Measurements from ENCODE around the gene PRR5. TPM values are rescaled to one million over a fixed set of nuclear protein-coding genes. Genes with fewer than 3 reads are reported as not detected.
A peak's percentile ranks its signal among the peaks of the same experiment; 100 is the strongest.

The PRR5 gene
- total and polyA plus RNA-seq, 4 donors: 11.5 to 49.1 (median 19.3) TPM

GRCh38 chr22:44752285-44753188, 50.5 kb downstream of the PRR5 start, which contains the start of gene ARHGAP8:
Gene ARHGAP8, plus strand, starts transcription at chr22:44752575. Its CDS starts 33,953 bp downstream, at chr22:44786528.
- peak within 1 kb of the TSS in 1 of 2 donors; percentile 46 for H3K27ac ChIP-seq (ENCODE audit: low read depth in 1 of 2, low read length in 2 of 2)
- peaks cover 0 to 8% (median 2%) of the 10 kb centered on the region in 4 donors for H3K4me1 ChIP-seq (ENCODE audit: control insufficient read depth in 4 of 4, insufficient read depth in 4 of 4, low read length in 3 of 4)
- H3K9ac ChIP-seq (ENCODE audit: low read depth in 1 of 2, low read length in 2 of 2): no peak within 1 kb of the TSS
- 6% methylated on average over 78 of the region's 78 CpGs for WGBS
- H3K9me3 ChIP-seq (ENCODE audit: control insufficient read depth in 4 of 4, low read length in 3 of 4): no peaks in the 10 kb centered on the region
- no peak for TF ChIP-seq SP1 (IDR thresholded peaks at IDR 0.05)
- no peak for TF ChIP-seq MAX (IDR thresholded peaks at IDR 0.05)
- no peak for TF ChIP-seq ATF3 (IDR thresholded peaks at IDR 0.05)
- TF ChIP-seq HNF4A (conservative IDR thresholded peaks at IDR 0.05): peak in 1 of 2 donors; percentile 13
- no peak for TF ChIP-seq FOXA1 (IDR thresholded peaks at IDR 0.05)
- TF ChIP-seq FOXA2 (IDR thresholded peaks at IDR 0.05): no peak
- no peaks in the 10 kb centered on the region for H3K36me3 ChIP-seq (ENCODE audit: control insufficient read depth in 4 of 4, insufficient read depth in 3 of 4, low read depth in 1 of 4, low read length in 3 of 4)
- peaks cover 0 to 3% (median 0%) of the 10 kb centered on the region in 4 donors for H3K27me3 ChIP-seq (ENCODE audit: control insufficient read depth in 4 of 4, insufficient read depth in 4 of 4, low read length in 3 of 4)
- no peak for DNase-seq (ENCODE audit: low spot score)
- peak within 1 kb of the TSS in 1 of 3 donors; percentile 68 for H3K4me3 ChIP-seq (ENCODE audit: low read depth in 1 of 3, low read length in 3 of 3)

- Histone ChIP-seq H3K4me3 (ENCODE audit: low read depth in 1 of 3, low read length in 3 of 3) (peak overlapping the region in 1 of 3 donors; percentile 68), H3K27ac (ENCODE audit: low read depth in 1 of 2, low read length in 2 of 2) (peak overlapping the region in 1 of 2 donors; percentile 46), H3K4me1 (ENCODE audit: control insufficient read depth in 4 of 4, insufficient read depth in 4 of 4, low read length in 3 of 4) (peaks cover 0 to 5% (median 2%) of the 10 kb centered on the region in 4 donors), H3K36me3 (ENCODE audit: control insufficient read depth in 4 of 4, insufficient read depth in 3 of 4, low read depth in 1 of 4, low read length in 3 of 4) (no peaks in the 10 kb centered on the region), H3K9me3 (ENCODE audit: control insufficient read depth in 4 of 4, low read length in 3 of 4) (no peaks in the 10 kb centered on the region), H3K9ac (ENCODE audit: low read depth in 1 of 2, low read length in 2 of 2) (no peak overlapping the region), H3K27me3 (ENCODE audit: control insufficient read depth in 4 of 4, insufficient read depth in 4 of 4, low read length in 3 of 4) (peaks cover 0 to 3% (median 0%) of the 10 kb centered on the region in 4 donors)
- DNase-seq (ENCODE audit: low spot score): no peak
- no peak for TF ChIP-seq TAF1 (conservative IDR thresholded peaks at IDR 0.05)
- 36% methylated on average over 29 of the region's 29 CpGs for WGBS
Measured at GRCh38 chr22:44753189-44754042, 51.4 kb downstream of the PRR5 start.

GRCh38 chr22:44754998-44755397, 53.0 kb downstream of the PRR5 start:
- Histone ChIP-seq H3K27me3 (ENCODE audit: control insufficient read depth in 4 of 4, insufficient read depth in 4 of 4, low read length in 3 of 4) (peaks cover 0 to 3% (median 0%) of the 10 kb centered on the region in 4 donors), H3K27ac (ENCODE audit: low read depth in 1 of 2, low read length in 2 of 2) (no peak overlapping the region), H3K36me3 (ENCODE audit: control insufficient read depth in 4 of 4, insufficient read depth in 3 of 4, low read depth in 1 of 4, low read length in 3 of 4) (no peaks in the 10 kb centered on the region), H3K4me3 (ENCODE audit: low read depth in 1 of 3, low read length in 3 of 3) (no peak overlapping the region), H3K9me3 (ENCODE audit: control insufficient read depth in 4 of 4, low read length in 3 of 4) (no peaks in the 10 kb centered on the region), H3K9ac (ENCODE audit: low read depth in 1 of 2, low read length in 2 of 2) (no peak overlapping the region), H3K4me1 (ENCODE audit: control insufficient read depth in 4 of 4, insufficient read depth in 4 of 4, low read length in 3 of 4) (peaks cover 0 to 4% (median 1%) of the 10 kb centered on the region in 4 donors)
- 52% methylated on average over 7 of the region's 7 CpGs for WGBS
- no peak for DNase-seq (ENCODE audit: low spot score)
- TF ChIP-seq JUND (IDR thresholded peaks at IDR 0.05): no peak
- TF ChIP-seq GABPA (IDR thresholded peaks at IDR 0.05 in 1 of 2, conservative IDR thresholded peaks at IDR 0.05 in 1 of 2): no peak
- TF ChIP-seq FOXA2 (IDR thresholded peaks at IDR 0.05): no peak
- no peak for TF ChIP-seq SP1 (IDR thresholded peaks at IDR 0.05)
- TF ChIP-seq ZBTB33 (IDR thresholded peaks at IDR 0.05): no peak
- no peak for TF ChIP-seq NR2F2 (IDR thresholded peaks at IDR 0.05)
- no peak for TF ChIP-seq CTCF (IDR thresholded peaks at IDR 0.05; ENCODE audit: low read depth, low read length, missing input control)
- no peak for TF ChIP-seq MAX (IDR thresholded peaks at IDR 0.05)
- no peak for TF ChIP-seq ATF3 (IDR thresholded peaks at IDR 0.05)
- TF ChIP-seq TAF1 (conservative IDR thresholded peaks at IDR 0.05): no peak
- TF ChIP-seq RAD21 (IDR thresholded peaks at IDR 0.05): no peak
- TF ChIP-seq FOXA1 (IDR thresholded peaks at IDR 0.05): no peak
- TF ChIP-seq REST (IDR thresholded peaks at IDR 0.05): no peak
- TF ChIP-seq HNF4G (IDR thresholded peaks at IDR 0.05): no peak
